Measurements from ENCODE around the gene COMT. TPM values are rescaled to one million over a fixed set of nuclear protein-coding genes. Genes with fewer than 3 reads are reported as not detected.

Gene COMT
- total and polyA plus RNA-seq, 9 of the 15 experiments (the other 6 are each of a cell fraction or from before 2014, with no cell fraction given) = 12.5 to 351 (median 155) TPM

DNA sequence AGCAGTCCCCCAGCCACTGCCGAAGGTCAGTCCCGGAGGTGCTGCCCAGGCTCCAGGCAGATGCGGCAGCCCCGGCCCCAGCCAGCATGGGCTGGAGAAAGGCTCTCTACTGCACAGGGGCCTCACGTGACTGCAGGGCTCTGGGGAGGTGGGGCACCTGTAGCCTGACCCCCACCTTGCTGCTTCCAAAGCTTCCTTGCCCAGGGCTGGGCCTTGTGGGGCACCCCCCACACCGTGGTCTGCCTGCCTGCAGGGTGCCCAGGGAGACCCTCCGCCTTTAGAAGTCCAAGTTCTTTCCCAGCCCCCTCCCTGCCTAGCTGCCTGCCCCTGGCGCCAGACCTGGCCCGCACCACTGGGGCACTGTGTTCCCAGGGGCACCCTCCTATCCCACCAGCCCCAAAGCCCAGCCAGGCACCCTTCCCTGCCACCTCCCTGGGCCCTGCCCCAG lies 28.5 kb downstream of the COMT start (continued):
- no peak for TF ChIP-seq U2AF2 (optimal IDR thresholded peaks at IDR 0.05; ENCODE audit: low read depth, low read length)
- TF ChIP-seq HDGF (IDR thresholded peaks at IDR 0.05) = no peak
- TF ChIP-seq DIDO1 (tag; IDR thresholded peaks at IDR 0.05; ENCODE audit: low read depth) = no peak
- TF ChIP-seq MTA3 (IDR thresholded peaks at IDR 0.05; ENCODE audit: borderline replicate concordance) = no peak
- no peak for TF ChIP-seq RHOXF2B (CRISPR knock-in tag; conservative IDR thresholded peaks at IDR 0.05)
- no peak for TF ChIP-seq HNRNPK (IDR thresholded peaks at IDR 0.05; ENCODE audit: low read depth, low read length, poor library complexity, severe bottlenecking)
- TF ChIP-seq, protein P1, sequence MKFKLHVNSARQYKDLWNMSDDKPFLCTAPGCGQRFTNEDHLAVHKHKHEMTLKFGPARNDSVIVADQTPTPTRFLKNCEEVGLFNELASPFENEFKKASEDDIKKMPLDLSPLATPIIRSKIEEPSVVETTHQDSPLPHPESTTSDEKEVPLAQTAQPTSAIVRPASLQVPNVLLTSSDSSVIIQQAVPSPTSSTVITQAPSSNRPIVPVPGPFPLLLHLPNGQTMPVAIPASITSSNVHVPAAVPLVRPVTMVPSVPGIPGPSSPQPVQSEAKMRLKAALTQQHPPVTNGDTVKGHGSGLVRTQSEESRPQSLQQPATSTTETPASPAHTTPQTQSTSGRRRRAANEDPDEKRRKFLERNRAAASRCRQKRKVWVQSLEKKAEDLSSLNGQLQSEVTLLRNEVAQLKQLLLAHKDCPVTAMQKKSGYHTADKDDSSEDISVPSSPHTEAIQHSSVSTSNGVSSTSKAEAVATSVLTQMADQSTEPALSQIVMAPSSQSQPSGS (CRISPR knock-in tag; IDR thresholded peaks at IDR 0.05) = no peak
- no peak for TF ChIP-seq RAD51 (IDR thresholded peaks at IDR 0.05; ENCODE audit: borderline replicate concordance, low read depth)
- no peak for TF ChIP-seq ZNF57 (CRISPR knock-in tag; IDR thresholded peaks at IDR 0.05)
- TF ChIP-seq CBX1 (IDR thresholded peaks at IDR 0.05; ENCODE audit: low read depth) = no peak; the same call in 1 of the 2 replicates
- TF ChIP-seq, protein P2, sequence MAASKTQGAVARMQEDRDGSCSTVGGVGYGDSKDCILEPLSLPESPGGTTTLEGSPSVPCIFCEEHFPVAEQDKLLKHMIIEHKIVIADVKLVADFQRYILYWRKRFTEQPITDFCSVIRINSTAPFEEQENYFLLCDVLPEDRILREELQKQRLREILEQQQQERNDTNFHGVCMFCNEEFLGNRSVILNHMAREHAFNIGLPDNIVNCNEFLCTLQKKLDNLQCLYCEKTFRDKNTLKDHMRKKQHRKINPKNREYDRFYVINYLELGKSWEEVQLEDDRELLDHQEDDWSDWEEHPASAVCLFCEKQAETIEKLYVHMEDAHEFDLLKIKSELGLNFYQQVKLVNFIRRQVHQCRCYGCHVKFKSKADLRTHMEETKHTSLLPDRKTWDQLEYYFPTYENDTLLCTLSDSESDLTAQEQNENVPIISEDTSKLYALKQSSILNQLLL (CRISPR knock-in tag; IDR thresholded peaks at IDR 0.05; ENCODE audit: borderline replicate concordance) = no peak
- no peak for TF ChIP-seq ZNF384 (IDR thresholded peaks at IDR 0.05; ENCODE audit: low read depth, low read length)
- 0 out of 2 replicates have a peak, but pooled peaks have one; percentile 42 for TF ChIP-seq ZNF717 (CRISPR knock-in tag; IDR thresholded peaks at IDR 0.05)
- TF ChIP-seq EP300 (IDR thresholded peaks at IDR 0.05; ENCODE audit: low read length) = no peak
- TF ChIP-seq, protein P3, sequence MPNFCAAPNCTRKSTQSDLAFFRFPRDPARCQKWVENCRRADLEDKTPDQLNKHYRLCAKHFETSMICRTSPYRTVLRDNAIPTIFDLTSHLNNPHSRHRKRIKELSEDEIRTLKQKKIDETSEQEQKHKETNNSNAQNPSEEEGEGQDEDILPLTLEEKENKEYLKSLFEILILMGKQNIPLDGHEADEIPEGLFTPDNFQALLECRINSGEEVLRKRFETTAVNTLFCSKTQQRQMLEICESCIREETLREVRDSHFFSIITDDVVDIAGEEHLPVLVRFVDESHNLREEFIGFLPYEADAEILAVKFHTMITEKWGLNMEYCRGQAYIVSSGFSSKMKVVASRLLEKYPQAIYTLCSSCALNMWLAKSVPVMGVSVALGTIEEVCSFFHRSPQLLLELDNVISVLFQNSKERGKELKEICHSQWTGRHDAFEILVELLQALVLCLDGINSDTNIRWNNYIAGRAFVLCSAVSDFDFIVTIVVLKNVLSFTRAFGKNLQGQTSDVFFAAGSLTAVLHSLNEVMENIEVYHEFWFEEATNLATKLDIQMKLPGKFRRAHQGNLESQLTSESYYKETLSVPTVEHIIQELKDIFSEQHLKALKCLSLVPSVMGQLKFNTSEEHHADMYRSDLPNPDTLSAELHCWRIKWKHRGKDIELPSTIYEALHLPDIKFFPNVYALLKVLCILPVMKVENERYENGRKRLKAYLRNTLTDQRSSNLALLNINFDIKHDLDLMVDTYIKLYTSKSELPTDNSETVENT (CRISPR knock-in tag; IDR thresholded peaks at IDR 0.05) = peak; percentile 96
- TF ChIP-seq BMI1 (IDR thresholded peaks at IDR 0.05; ENCODE audit: low read length) = no peak
- TF ChIP-seq KAT7 (CRISPR knock-in tag; IDR thresholded peaks at IDR 0.05; ENCODE audit: borderline replicate concordance) = no peak
- no peak for TF ChIP-seq BRCA1 (IDR thresholded peaks at IDR 0.05)
- TF ChIP-seq BRCA1 (CRISPR knock-in tag; IDR thresholded peaks at IDR 0.05) = no peak
- TF ChIP-seq, protein P4, sequence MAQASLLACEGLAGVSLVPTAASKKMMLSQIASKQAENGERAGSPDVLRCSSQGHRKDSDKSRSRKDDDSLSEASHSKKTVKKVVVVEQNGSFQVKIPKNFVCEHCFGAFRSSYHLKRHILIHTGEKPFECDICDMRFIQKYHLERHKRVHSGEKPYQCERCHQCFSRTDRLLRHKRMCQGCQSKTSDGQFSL (CRISPR knock-in tag; IDR thresholded peaks at IDR 0.05) = no peak
- TF ChIP-seq, protein P4 (tag; IDR thresholded peaks at IDR 0.05) = no peak
- TF ChIP-seq MYC (IDR thresholded peaks at IDR 0.05; ENCODE audit: low read depth, low read length) = no peak
- TF ChIP-seq MYC (CRISPR knock-in tag; IDR thresholded peaks at IDR 0.05; ENCODE audit: borderline replicate concordance, low read depth) = peak; percentile 33; the same call in 1 of the 2 replicates
